H9 (cell line): ENCODE results near the gene INPP4A. TPM values are rescaled to one million over a fixed set of nuclear protein-coding genes. Genes with fewer than 3 reads are reported as not detected.
A peak's percentile ranks its signal among the peaks of the same experiment; 100 is the strongest.

ENCODE experiments used
- DNase-seq: peaks from one replicate; pipeline ENCODE4 v3.0.0-alpha.2; 2017
- H2AFZ ChIP-seq: one replicate; pipeline ENCODE4 v1.6.1; 2013; ENCODE audit warnings: mild to moderate bottlenecking, low read length, control low read depth, moderate library complexity
- H2AK5ac ChIP-seq: 2 replicates; pipeline ENCODE4 v1.6.1; 2013; ENCODE audit warnings: low read length, control low read depth, mixed read lengths; ENCODE audit not compliant: insufficient read length
- H2BK120ac ChIP-seq: one replicate; pipeline ENCODE4 v1.6.1; 2013; ENCODE audit warnings: low read depth, mild to moderate bottlenecking, low read length, control low read depth, inconsistent platforms; ENCODE audit not compliant: poor library complexity, severe bottlenecking
- H2BK12ac ChIP-seq: 2 replicates; pipeline ENCODE4 v1.6.1; 2013; ENCODE audit warnings: low read length, control low read depth, mixed read lengths, low read depth; ENCODE audit not compliant: insufficient read length
- H2BK15ac ChIP-seq: 2 replicates; pipeline ENCODE4 v1.6.1; 2013; ENCODE audit warnings: low read depth, low read length, control low read depth
- H2BK20ac ChIP-seq: one replicate; pipeline ENCODE4 v1.6.1; 2013; ENCODE audit warnings: low read depth, mild to moderate bottlenecking, low read length, control low read depth, inconsistent platforms; ENCODE audit not compliant: poor library complexity, severe bottlenecking
- H2BK5ac ChIP-seq: 2 replicates; pipeline ENCODE4 v1.6.1; 2013; ENCODE audit warnings: low read length, control low read depth, mixed read lengths; ENCODE audit not compliant: insufficient read length
- H3K14ac ChIP-seq: 2 replicates; pipeline ENCODE4 v1.6.1; 2013; ENCODE audit warnings: low read length, control low read depth; ENCODE audit not compliant: insufficient read depth
- H3K18ac ChIP-seq: 2 replicates; pipeline ENCODE4 v1.6.1; 2013; ENCODE audit warnings: low read depth, mild to moderate bottlenecking, mixed read lengths, low read length, control low read depth; ENCODE audit not compliant: insufficient read length
- H3K23ac ChIP-seq: 2 replicates; pipeline ENCODE4 v1.6.1; 2013; ENCODE audit warnings: low read length, control low read depth, mixed read lengths, low read depth; ENCODE audit not compliant: insufficient read length
- H3K23me2 ChIP-seq: 2 replicates; pipeline ENCODE4 v1.6.1; 2013; ENCODE audit warnings: low read depth, mild to moderate bottlenecking, mixed read lengths, low read length, control low read depth; ENCODE audit not compliant: insufficient read length, poor library complexity, severe bottlenecking
- H3K27ac ChIP-seq: 2 replicates; pipeline ENCODE4 v1.5.1; 2013; ENCODE audit warnings: low read length, control low read depth, mixed read lengths, low read depth; ENCODE audit not compliant: insufficient read length
- H3K27me3 ChIP-seq: 2 replicates; pipeline ENCODE4 v1.6.1; 2013; ENCODE audit warnings: low read length, control low read depth, inconsistent platforms; ENCODE audit not compliant: insufficient read depth
- H3K4ac ChIP-seq: 2 replicates; pipeline ENCODE4 v1.6.1; 2013; ENCODE audit warnings: low read depth, mild to moderate bottlenecking, control low read depth, inconsistent platforms, low read length, moderate library complexity
- H3K4me1 ChIP-seq: 2 replicates; pipeline ENCODE4 v1.6.1; 2013; ENCODE audit warnings: low read length, control low read depth, inconsistent platforms; ENCODE audit not compliant: insufficient read depth
- H3K4me2 ChIP-seq: 2 replicates; pipeline ENCODE4 v1.6.1; 2013; ENCODE audit warnings: low read length, control low read depth, mixed read lengths; ENCODE audit not compliant: insufficient read length, insufficient read depth
- H3K56ac ChIP-seq: 2 replicates; pipeline ENCODE4 v1.6.1; 2013; ENCODE audit warnings: low read depth, mild to moderate bottlenecking, mixed read lengths, low read length, control low read depth; ENCODE audit not compliant: insufficient read length
- H3K79me1 ChIP-seq: 2 replicates; pipeline ENCODE4 v1.6.1; 2013; ENCODE audit warnings: low read depth, mild to moderate bottlenecking, moderate library complexity, low read length, control low read depth, inconsistent platforms; ENCODE audit not compliant: insufficient read depth, poor library complexity, severe bottlenecking
- H3K79me2 ChIP-seq: 2 replicates; pipeline ENCODE4 v1.6.1; 2013; ENCODE audit warnings: low read length, control low read depth, inconsistent platforms; ENCODE audit not compliant: insufficient read depth
- H3K9ac ChIP-seq: 2 replicates; pipeline ENCODE4 v1.6.1; 2013; ENCODE audit warnings: low read length, control low read depth, mixed read lengths; ENCODE audit not compliant: insufficient read length; ENCODE audit errors: extremely low read depth
- H3K9me3 ChIP-seq: one replicate; pipeline ENCODE4 v1.6.1; 2013; ENCODE audit warnings: low read depth, low read length, inconsistent platforms; ENCODE audit not compliant: control insufficient read depth
- H3T11ph ChIP-seq: one replicate; pipeline ENCODE4 v1.6.1; 2013; ENCODE audit warnings: mild to moderate bottlenecking, low read length, control low read depth, inconsistent platforms
- H4K20me1 ChIP-seq: one replicate; pipeline ENCODE4 v1.6.1; 2013; ENCODE audit not compliant: control insufficient read depth, insufficient read length, insufficient read depth
- H4K5ac ChIP-seq: 2 replicates; pipeline ENCODE4 v1.6.1; 2013; ENCODE audit warnings: low read depth, mild to moderate bottlenecking, mixed read lengths, low read length, control low read depth; ENCODE audit not compliant: insufficient read length
- H4K8ac ChIP-seq: replicated peaks from 2 replicates; pipeline ENCODE4 v1.6.1; 2013; ENCODE audit warnings: low read length, control low read depth, mixed read lengths, low read depth; ENCODE audit not compliant: insufficient read length
- H4K91ac ChIP-seq: 2 replicates; pipeline ENCODE4 v1.6.1; 2013; ENCODE audit warnings: low read depth, mild to moderate bottlenecking, moderate library complexity, mixed read lengths, low read length, control low read depth; ENCODE audit not compliant: insufficient read length
- H3K27ac Mint-ChIP-seq, 3 experiments: 2 replicates in 2 of 3; 3 replicates in 1 of 3; pipeline ENCODE4 v1.8.0; 2020 to 2021; ENCODE audit warnings: mixed read lengths in 3 of 3, mild to moderate bottlenecking in 1 of 3, moderate library complexity in 1 of 3
- H3K27me3 Mint-ChIP-seq: 2 replicates; pipeline ENCODE4 v1.8.0; 2021; ENCODE audit warnings: low read depth, mild to moderate bottlenecking, moderate library complexity, mixed read lengths
- H3K36me3 Mint-ChIP-seq, 3 experiments: 2 replicates in 2 of 3; 3 replicates in 1 of 3; pipeline ENCODE4 v1.8.0; 2020 to 2021; ENCODE audit warnings: low read depth in 3 of 3, mixed read lengths in 3 of 3; ENCODE audit not compliant: insufficient read depth in 1 of 3
- H3K4me1 Mint-ChIP-seq, 2 experiments: 2 replicates each; pipeline ENCODE4 v1.8.0; 2020; ENCODE audit warnings: mixed read lengths in 2 of 2
- H3K4me3 Mint-ChIP-seq, 2 experiments: 2 replicates in 1 of 2; 3 replicates in 1 of 2; pipeline ENCODE4 v1.8.0; 2020 to 2021; ENCODE audit warnings: mild to moderate bottlenecking in 2 of 2, mixed read lengths in 2 of 2, moderate library complexity in 1 of 2
- H3K9me3 Mint-ChIP-seq, 2 experiments: 2 replicates in 1 of 2; 3 replicates in 1 of 2; pipeline ENCODE4 v1.8.0; 2020; ENCODE audit warnings: mild to moderate bottlenecking in 2 of 2, mixed read lengths in 2 of 2, moderate library complexity in 1 of 2
- WGBS: extraction: QIAGEN DNeasy Blood & Tissue Kit; methylation state at CpG from one replicate; pipeline ENCODE4 v1.1.7; 2013; ENCODE audit warnings: missing lambda C conversion rate, low lambda C conversion rate, mixed read lengths; ENCODE audit not compliant: insufficient read length; ENCODE audit errors: extremely low coverage; 5-methylcytosine and 5-hydroxymethylcytosine counted together
- total RNA-seq: library from RNA; stranded (reverse); gene quantifications from 2 replicates; pipeline ENCODE4 v1.2.1, GENCODE V29; 2021
- TF ChIP-seq, protein P1 (sequence below): fragments of 200-600 bp; sonication (generic); conservative IDR thresholded peaks from 3 replicates; pipeline ENCODE4 v1.8.0; 2021; ENCODE audit warnings: antibody characterized with exemption, mild to moderate bottlenecking

The INPP4A gene
- total RNA-seq, 1 experiment from 2014 or later: 55.2 TPM

DNA sequence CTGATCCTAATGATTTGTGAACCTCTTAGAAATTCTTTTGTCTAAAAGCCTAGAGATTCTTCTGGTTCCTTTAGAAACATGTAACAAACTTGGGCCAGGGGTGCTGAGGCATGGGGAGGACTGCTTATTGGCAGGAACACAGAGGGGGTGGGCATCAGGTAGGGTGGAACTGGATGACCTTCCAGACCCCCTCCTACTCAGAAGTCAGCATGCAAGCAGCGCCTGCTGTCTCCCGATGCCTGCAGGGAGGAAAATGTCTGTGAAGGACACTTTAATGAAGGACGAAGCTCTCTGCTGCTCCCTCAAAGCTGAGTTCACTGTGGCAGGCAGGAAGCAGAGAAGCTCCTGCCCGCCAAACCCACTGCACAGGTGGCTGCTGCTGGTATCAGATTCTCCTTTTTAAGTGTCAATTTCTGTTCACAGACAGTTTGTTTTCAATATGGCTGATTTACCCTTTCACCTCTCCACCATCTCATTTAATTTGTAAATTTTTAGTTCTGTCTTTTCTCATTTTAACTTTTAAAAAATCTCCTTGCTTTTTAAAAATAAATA, 144.3 kb downstream of the INPP4A start:
- Histone ChIP-seq H2AFZ (no peak overlapping the region), H4K91ac (no peak overlapping the region), H2BK120ac (no peak overlapping the region), H3K18ac (no peak overlapping the region), H3K27ac (no peak overlapping the region), H2BK20ac (no peak overlapping the region), H2BK12ac (no peak overlapping the region), H3K23ac (no peak overlapping the region), H2BK15ac (no peak overlapping the region), H3T11ph (no peak overlapping the region), H4K20me1 (no peaks in the 10 kb centered on the region), H3K79me2 (no peaks in the 10 kb centered on the region), H2AK5ac (no peak overlapping the region), H3K14ac (no peak overlapping the region), H3K9ac (no peak overlapping the region), H2BK5ac (no peak overlapping the region), H3K4me2 (no peak overlapping the region), H3K27me3 (no peaks in the 10 kb centered on the region), H3K79me1 (no peaks in the 10 kb centered on the region), H3K9me3 (no peaks in the 10 kb centered on the region), H3K56ac (no peak overlapping the region), H4K5ac (no peak overlapping the region), H3K4ac (no peak overlapping the region), H4K8ac (no peak overlapping the region), H3K23me2 (no peaks in the 10 kb centered on the region), H3K4me1 (no peaks in the 10 kb centered on the region)
- WGBS: no CpG with 5 or more reads among the region's 4 CpGs
- Mint-ChIP-seq H3K27ac (peak overlapping the region in 1 of 3 experiments; percentile 57; a peak in 1 of 7 replicates), H3K27me3 (peaks cover 2% of the 10 kb centered on the region; the same call in 1 of the 2 replicates), H3K4me3 (no peak overlapping the region), H3K4me1 (no peaks in the 10 kb centered on the region), H3K9me3 (peaks cover 2 to 4% of the 10 kb centered on the region in 2 experiments), H3K36me3 (peaks cover 8 to 44% (median 22%) of the 10 kb centered on the region in 3 experiments)
- TF ChIP-seq, protein P1, sequence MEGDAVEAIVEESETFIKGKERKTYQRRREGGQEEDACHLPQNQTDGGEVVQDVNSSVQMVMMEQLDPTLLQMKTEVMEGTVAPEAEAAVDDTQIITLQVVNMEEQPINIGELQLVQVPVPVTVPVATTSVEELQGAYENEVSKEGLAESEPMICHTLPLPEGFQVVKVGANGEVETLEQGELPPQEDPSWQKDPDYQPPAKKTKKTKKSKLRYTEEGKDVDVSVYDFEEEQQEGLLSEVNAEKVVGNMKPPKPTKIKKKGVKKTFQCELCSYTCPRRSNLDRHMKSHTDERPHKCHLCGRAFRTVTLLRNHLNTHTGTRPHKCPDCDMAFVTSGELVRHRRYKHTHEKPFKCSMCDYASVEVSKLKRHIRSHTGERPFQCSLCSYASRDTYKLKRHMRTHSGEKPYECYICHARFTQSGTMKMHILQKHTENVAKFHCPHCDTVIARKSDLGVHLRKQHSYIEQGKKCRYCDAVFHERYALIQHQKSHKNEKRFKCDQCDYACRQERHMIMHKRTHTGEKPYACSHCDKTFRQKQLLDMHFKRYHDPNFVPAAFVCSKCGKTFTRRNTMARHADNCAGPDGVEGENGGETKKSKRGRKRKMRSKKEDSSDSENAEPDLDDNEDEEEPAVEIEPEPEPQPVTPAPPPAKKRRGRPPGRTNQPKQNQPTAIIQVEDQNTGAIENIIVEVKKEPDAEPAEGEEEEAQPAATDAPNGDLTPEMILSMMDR: no peak
- DNase-seq: no peak
